Measurements from ENCODE around the gene SSC4D.
"Not testable (repeated sequence)": the region's sequence is repeated elsewhere in the genome, so short reads cannot be mapped to it uniquely, and the experiment has no call there.

DNA sequence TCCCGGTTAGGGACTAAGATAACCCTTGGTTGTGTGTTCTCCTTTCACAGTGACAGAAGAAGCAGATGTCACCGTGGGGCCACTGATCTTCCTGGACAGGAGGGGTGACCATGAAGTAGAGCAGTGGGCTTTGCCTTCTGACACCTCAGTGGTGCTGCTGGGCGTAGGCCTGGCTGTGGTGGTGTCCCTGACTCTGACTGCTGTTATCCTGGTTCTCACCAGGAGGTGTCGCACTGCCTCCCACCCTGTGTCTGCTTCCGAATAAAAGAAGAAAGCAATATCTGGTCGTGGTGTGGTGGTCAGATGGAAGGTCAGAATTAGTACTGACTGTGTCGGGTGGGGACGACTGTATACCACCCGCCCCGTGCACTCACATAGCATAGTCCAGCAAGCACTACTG is 32.3 kb upstream of the SSC4D start:
- TF ChIP-seq, protein P1, sequence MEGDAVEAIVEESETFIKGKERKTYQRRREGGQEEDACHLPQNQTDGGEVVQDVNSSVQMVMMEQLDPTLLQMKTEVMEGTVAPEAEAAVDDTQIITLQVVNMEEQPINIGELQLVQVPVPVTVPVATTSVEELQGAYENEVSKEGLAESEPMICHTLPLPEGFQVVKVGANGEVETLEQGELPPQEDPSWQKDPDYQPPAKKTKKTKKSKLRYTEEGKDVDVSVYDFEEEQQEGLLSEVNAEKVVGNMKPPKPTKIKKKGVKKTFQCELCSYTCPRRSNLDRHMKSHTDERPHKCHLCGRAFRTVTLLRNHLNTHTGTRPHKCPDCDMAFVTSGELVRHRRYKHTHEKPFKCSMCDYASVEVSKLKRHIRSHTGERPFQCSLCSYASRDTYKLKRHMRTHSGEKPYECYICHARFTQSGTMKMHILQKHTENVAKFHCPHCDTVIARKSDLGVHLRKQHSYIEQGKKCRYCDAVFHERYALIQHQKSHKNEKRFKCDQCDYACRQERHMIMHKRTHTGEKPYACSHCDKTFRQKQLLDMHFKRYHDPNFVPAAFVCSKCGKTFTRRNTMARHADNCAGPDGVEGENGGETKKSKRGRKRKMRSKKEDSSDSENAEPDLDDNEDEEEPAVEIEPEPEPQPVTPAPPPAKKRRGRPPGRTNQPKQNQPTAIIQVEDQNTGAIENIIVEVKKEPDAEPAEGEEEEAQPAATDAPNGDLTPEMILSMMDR (IDR thresholded peaks at IDR 0.05) = not testable (repeated sequence)
- not testable (repeated sequence) for TF ChIP-seq POLR2A (IDR thresholded peaks at IDR 0.05)
